Measurements from ENCODE around the gene PLEKHM3.
A peak's percentile ranks its signal among the peaks of the same experiment; 100 is the strongest.
"Not testable (repeated sequence)": the region's sequence is repeated elsewhere in the genome, so short reads cannot be mapped to it uniquely, and the experiment has no call there.

The PLEKHM3 gene

GRCh38 chr2:208018124-208018712 lies 7.1 kb downstream of the PLEKHM3 start:
- not testable (repeated sequence) for H4K5ac ChIP-seq (ENCODE audit: low read length); H3K36me3 ChIP-seq (ENCODE audit: control insufficient read depth, insufficient read depth, low read length); H3K27ac ChIP-seq (ENCODE audit: low read depth, low read length); H2BK120ac ChIP-seq (ENCODE audit: low read depth, low read length); H3K18ac ChIP-seq (ENCODE audit: low read length); H3K23ac ChIP-seq (ENCODE audit: low read length); H3K4me1 ChIP-seq (ENCODE audit: control insufficient read depth, low read depth, low read length); H3K27me3 ChIP-seq (ENCODE audit: insufficient read depth, low read length, poor library complexity); H3K4me2 ChIP-seq (ENCODE audit: low read length); H3K79me2 ChIP-seq (ENCODE audit: control insufficient read depth, insufficient read depth, low read length); H3K9ac ChIP-seq (ENCODE audit: low read length); H3K56ac ChIP-seq (ENCODE audit: low read length); H3K79me1 ChIP-seq (ENCODE audit: low read length); H4K8ac ChIP-seq (ENCODE audit: low read depth, low read length); H2BK15ac ChIP-seq (replicated peaks; ENCODE audit: low read depth); H2AK5ac ChIP-seq (ENCODE audit: low read length); DNase-seq; H2BK5ac ChIP-seq (ENCODE audit: low read length); H3K4ac ChIP-seq (ENCODE audit: low read depth, low read length); H3K4me3 ChIP-seq (ENCODE audit: low read length)
- no CpG with 5 or more reads among the region's 5 CpGs for WGBS (ENCODE audit: extremely low coverage, insufficient coverage, low lambda C conversion rate)

- H2BK5ac ChIP-seq (ENCODE audit: low read length), result no peak overlapping the region
- H2BK120ac ChIP-seq (ENCODE audit: low read depth, low read length), result no peak overlapping the region
- no peak overlapping the region for H2BK15ac ChIP-seq (replicated peaks; ENCODE audit: low read depth)
- no peak overlapping the region for H3K9ac ChIP-seq (ENCODE audit: low read length)
- no peak overlapping the region for H3K27ac ChIP-seq (ENCODE audit: low read depth, low read length)
- H3K36me3 ChIP-seq (ENCODE audit: control insufficient read depth, insufficient read depth, low read length), result no peaks in the 10 kb centered on the region
- peaks cover 2% of the 10 kb centered on the region for H3K4me1 ChIP-seq (ENCODE audit: control insufficient read depth, low read depth, low read length)
- no peak overlapping the region for H4K8ac ChIP-seq (ENCODE audit: low read depth, low read length)
- H3K27me3 ChIP-seq (ENCODE audit: insufficient read depth, low read length, poor library complexity), result no peaks in the 10 kb centered on the region
- H3K4ac ChIP-seq (ENCODE audit: low read depth, low read length), result no peak overlapping the region
- no peak overlapping the region for H2AK5ac ChIP-seq (ENCODE audit: low read length)
- no peak for DNase-seq
- no peak overlapping the region for H3K23ac ChIP-seq (ENCODE audit: low read length)
- H3K18ac ChIP-seq (ENCODE audit: low read length), result no peak overlapping the region
- no peak overlapping the region for H3K56ac ChIP-seq (ENCODE audit: low read length)
- H3K4me2 ChIP-seq (ENCODE audit: low read length), result no peak overlapping the region
- WGBS (ENCODE audit: extremely low coverage, insufficient coverage, low lambda C conversion rate), result no CpG with 5 or more reads among the region's 5 CpGs
- peaks cover 2% of the 10 kb centered on the region for H3K79me1 ChIP-seq (ENCODE audit: low read length)
- no peak overlapping the region for H3K4me3 ChIP-seq (ENCODE audit: low read length)
- no peak overlapping the region for H4K5ac ChIP-seq (ENCODE audit: low read length)
- no peaks in the 10 kb centered on the region for H3K79me2 ChIP-seq (ENCODE audit: control insufficient read depth, insufficient read depth, low read length)
Observed at GRCh38 chr2:208017721-208018120, 7.6 kb downstream of the PLEKHM3 start.

GRCh38 chr2:208015475-208015874 lies 9.9 kb downstream of the PLEKHM3 start:
- no peak overlapping the region for H3K56ac ChIP-seq (ENCODE audit: low read length)
- H3K9ac ChIP-seq (ENCODE audit: low read length), result no peak overlapping the region
- H3K18ac ChIP-seq (ENCODE audit: low read length), result no peak overlapping the region
- peaks cover 2% of the 10 kb centered on the region for H3K4me1 ChIP-seq (ENCODE audit: control insufficient read depth, low read depth, low read length)
- H4K8ac ChIP-seq (ENCODE audit: low read depth, low read length), result no peak overlapping the region
- DNase-seq, result no peak
- H3K4me3 ChIP-seq (ENCODE audit: low read length), result no peak overlapping the region
- no peak overlapping the region for H4K5ac ChIP-seq (ENCODE audit: low read length)
- H2BK120ac ChIP-seq (ENCODE audit: low read depth, low read length), result no peak overlapping the region
- WGBS (ENCODE audit: extremely low coverage, insufficient coverage, low lambda C conversion rate), result no CpG with 5 or more reads among the region's 2 CpGs
- no peak overlapping the region for H2BK5ac ChIP-seq (ENCODE audit: low read length)
- no peak overlapping the region for H2BK15ac ChIP-seq (replicated peaks; ENCODE audit: low read depth)
- H3K4me2 ChIP-seq (ENCODE audit: low read length), result no peak overlapping the region
- H3K36me3 ChIP-seq (ENCODE audit: control insufficient read depth, insufficient read depth, low read length), result no peaks in the 10 kb centered on the region
- no peak overlapping the region for H3K23ac ChIP-seq (ENCODE audit: low read length)
- H3K79me1 ChIP-seq (ENCODE audit: low read length), result peaks cover 2% of the 10 kb centered on the region
- no peak overlapping the region for H3K27ac ChIP-seq (ENCODE audit: low read depth, low read length)
- no peaks in the 10 kb centered on the region for H3K27me3 ChIP-seq (ENCODE audit: insufficient read depth, low read length, poor library complexity)
- H2AK5ac ChIP-seq (ENCODE audit: low read length), result no peak overlapping the region
- H3K79me2 ChIP-seq (ENCODE audit: control insufficient read depth, insufficient read depth, low read length), result no peaks in the 10 kb centered on the region
- H3K4ac ChIP-seq (ENCODE audit: low read depth, low read length), result no peak overlapping the region

- H3K4me1 ChIP-seq (ENCODE audit: control insufficient read depth, low read depth, low read length), result peaks cover 2% of the 10 kb centered on the region
- no peaks in the 10 kb centered on the region for H3K79me1 ChIP-seq (ENCODE audit: low read length)
- H3K27me3 ChIP-seq (ENCODE audit: insufficient read depth, low read length, poor library complexity), result no peaks in the 10 kb centered on the region
- H3K4me2 ChIP-seq (ENCODE audit: low read length), result no peak overlapping the region
- DNase-seq, result peak; percentile 79
- H3K9ac ChIP-seq (ENCODE audit: low read length), result no peak overlapping the region
- H3K36me3 ChIP-seq (ENCODE audit: control insufficient read depth, insufficient read depth, low read length), result no peaks in the 10 kb centered on the region
- no peak overlapping the region for H4K8ac ChIP-seq (ENCODE audit: low read depth, low read length)
- no peak overlapping the region for H3K4ac ChIP-seq (ENCODE audit: low read depth, low read length)
- no peak overlapping the region for H2BK15ac ChIP-seq (replicated peaks; ENCODE audit: low read depth)
- H3K27ac ChIP-seq (ENCODE audit: low read depth, low read length), result no peak overlapping the region
- H3K56ac ChIP-seq (ENCODE audit: low read length), result no peak overlapping the region
- no peaks in the 10 kb centered on the region for H3K79me2 ChIP-seq (ENCODE audit: control insufficient read depth, insufficient read depth, low read length)
- H3K23ac ChIP-seq (ENCODE audit: low read length), result no peak overlapping the region
- no CpG with 5 or more reads among the region's 9 CpGs for WGBS (ENCODE audit: extremely low coverage, insufficient coverage, low lambda C conversion rate)
- H2BK5ac ChIP-seq (ENCODE audit: low read length), result no peak overlapping the region
- no peak overlapping the region for H3K4me3 ChIP-seq (ENCODE audit: low read length)
- H2BK120ac ChIP-seq (ENCODE audit: low read depth, low read length), result no peak overlapping the region
- H2AK5ac ChIP-seq (ENCODE audit: low read length), result no peak overlapping the region
- H4K5ac ChIP-seq (ENCODE audit: low read length), result no peak overlapping the region
- no peak overlapping the region for H3K18ac ChIP-seq (ENCODE audit: low read length)
Observed at GRCh38 chr2:208013285-208014178, 11.8 kb downstream of the PLEKHM3 start.

GRCh38 chr2:208012449-208012848 lies 12.9 kb downstream of the PLEKHM3 start:
- Histone ChIP-seq H2BK15ac (replicated peaks; ENCODE audit: low read depth) (no peak overlapping the region), H3K27me3 (ENCODE audit: insufficient read depth, low read length, poor library complexity) (no peaks in the 10 kb centered on the region), H3K4me1 (ENCODE audit: control insufficient read depth, low read depth, low read length) (peaks cover 2% of the 10 kb centered on the region), H3K79me1 (ENCODE audit: low read length) (no peaks in the 10 kb centered on the region), H3K56ac (ENCODE audit: low read length) (no peak overlapping the region), H4K5ac (ENCODE audit: low read length) (no peak overlapping the region), H3K18ac (ENCODE audit: low read length) (no peak overlapping the region), H3K79me2 (ENCODE audit: control insufficient read depth, insufficient read depth, low read length) (no peaks in the 10 kb centered on the region), H2BK5ac (ENCODE audit: low read length) (no peak overlapping the region), H3K23ac (ENCODE audit: low read length) (no peak overlapping the region), H3K36me3 (ENCODE audit: control insufficient read depth, insufficient read depth, low read length) (no peaks in the 10 kb centered on the region), H3K4me3 (ENCODE audit: low read length) (no peak overlapping the region), H2AK5ac (ENCODE audit: low read length) (no peak overlapping the region), H3K9ac (ENCODE audit: low read length) (no peak overlapping the region), H3K4ac (ENCODE audit: low read depth, low read length) (no peak overlapping the region), H4K8ac (ENCODE audit: low read depth, low read length) (no peak overlapping the region), H3K27ac (ENCODE audit: low read depth, low read length) (no peak overlapping the region), H3K4me2 (ENCODE audit: low read length) (no peak overlapping the region), H2BK120ac (ENCODE audit: low read depth, low read length) (no peak overlapping the region)
- DNase-seq, result no peak

- H2BK120ac ChIP-seq (ENCODE audit: low read depth, low read length), result no peak overlapping the region
- H3K27ac ChIP-seq (ENCODE audit: low read depth, low read length), result no peak overlapping the region
- H3K56ac ChIP-seq (ENCODE audit: low read length), result no peak overlapping the region
- DNase-seq, result no peak
- H3K79me2 ChIP-seq (ENCODE audit: control insufficient read depth, insufficient read depth, low read length), result no peaks in the 10 kb centered on the region
- no peak overlapping the region for H2BK15ac ChIP-seq (replicated peaks; ENCODE audit: low read depth)
- no peak overlapping the region for H3K18ac ChIP-seq (ENCODE audit: low read length)
- H3K4me3 ChIP-seq (ENCODE audit: low read length), result no peak overlapping the region
- no peak overlapping the region for H3K9ac ChIP-seq (ENCODE audit: low read length)
- no peak overlapping the region for H4K8ac ChIP-seq (ENCODE audit: low read depth, low read length)
- H3K4me1 ChIP-seq (ENCODE audit: control insufficient read depth, low read depth, low read length), result peaks cover 2% of the 10 kb centered on the region
- H3K79me1 ChIP-seq (ENCODE audit: low read length), result no peaks in the 10 kb centered on the region
- no peak overlapping the region for H2AK5ac ChIP-seq (ENCODE audit: low read length)
- no peak overlapping the region for H3K4ac ChIP-seq (ENCODE audit: low read depth, low read length)
- no peak overlapping the region for H4K5ac ChIP-seq (ENCODE audit: low read length)
- no peak overlapping the region for H3K23ac ChIP-seq (ENCODE audit: low read length)
- no peaks in the 10 kb centered on the region for H3K36me3 ChIP-seq (ENCODE audit: control insufficient read depth, insufficient read depth, low read length)
- no peak overlapping the region for H2BK5ac ChIP-seq (ENCODE audit: low read length)
- H3K4me2 ChIP-seq (ENCODE audit: low read length), result no peak overlapping the region
- H3K27me3 ChIP-seq (ENCODE audit: insufficient read depth, low read length, poor library complexity), result no peaks in the 10 kb centered on the region
Observed at GRCh38 chr2:208010506-208010905, 14.8 kb downstream of the PLEKHM3 start.
